NCI-H2227 (cell line): ENCODE data around the gene PTPN22.

Source experiments
- DNase-seq: peaks from one replicate; lab custom pipeline; 2025; ENCODE audit not compliant: unreplicated experiment; lab: John Stamatoyannopoulos, UW

PTPN22 gene

GRCh38 chr1:113887402-113888175 is 16.1 kb upstream of the PTPN22 start, which contains the start of gene BCL2L15:
Gene BCL2L15, minus strand, starts transcription at chr1:113887581. Its CDS starts 206 bp downstream, at chr1:113887375.
- DNase-seq: no peak

GRCh38 chr1:113886417-113887401 is 15.2 kb upstream of the PTPN22 start:
- no peak for DNase-seq

- DNase-seq: no peak
These were observed 10.1 kb upstream of the PTPN22 start for GRCh38 chr1:113881661-113882060.

GRCh38 chr1:113879739-113880038 is 8.2 kb upstream of the PTPN22 start:
- no peak for DNase-seq

GRCh38 chr1:113876176-113876575 is 4.7 kb upstream of the PTPN22 start:
- no peak for DNase-seq

- no peak for DNase-seq
These were observed 4.2 kb upstream of the PTPN22 start for GRCh38 chr1:113875714-113876113.

GRCh38 chr1:113874012-113874879 is 2.7 kb upstream of the PTPN22 start:
- DNase-seq: no peak

- DNase-seq: no peak
These were observed 865 bp upstream of the PTPN22 start for GRCh38 chr1:113872219-113872935.

GRCh38 chr1:113870778-113871177 is 734 bp downstream of the PTPN22 start:
- DNase-seq: no peak

GRCh38 chr1:113868387-113869083 is 3.0 kb downstream of the PTPN22 start:
- no peak for DNase-seq

- DNase-seq: no peak
These were observed 9.9 kb downstream of the PTPN22 start for GRCh38 chr1:113861641-113862040.

- no peak for DNase-seq
These were observed 10.6 kb downstream of the PTPN22 start for GRCh38 chr1:113860891-113861290.

- no peak for DNase-seq
These were observed 11.9 kb downstream of the PTPN22 start for GRCh38 chr1:113859478-113860175.

- DNase-seq: no peak
These were observed 12.5 kb downstream of the PTPN22 start for GRCh38 chr1:113858982-113859381.

GRCh38 chr1:113858418-113858817 is 13.1 kb downstream of the PTPN22 start:
- no peak for DNase-seq

- DNase-seq: no peak
These were observed 13.7 kb downstream of the PTPN22 start for GRCh38 chr1:113857776-113858175.

GRCh38 chr1:113856401-113856790 is 15.1 kb downstream of the PTPN22 start:
- DNase-seq: no peak

GRCh38 chr1:113855630-113856400 is 15.7 kb downstream of the PTPN22 start:
- DNase-seq: no peak
